Activated gamma-delta T cell treated with anti-CD3 and anti-CD28 coated beads, Interleukin-2, amount 50 U/mL, for 16 hours (primary cell): ENCODE measurements around the gene ALS2.
A peak's percentile ranks its signal among the peaks of the same experiment; 100 is the strongest.
"Not testable (repeated sequence)": the region's sequence is repeated elsewhere in the genome, so short reads cannot be mapped to it uniquely, and the experiment has no call there.

Source experiments
- DNase-seq: peaks from one replicate; pipeline ENCODE4 v3.0.0-alpha.2; 2020; ENCODE audit warnings: low read depth

ALS2 gene

GRCh38 chr2:201780674-201781493, at the start of gene ALS2:
ALS2 (minus strand) TSS chr2:201780933; CDS start chr2:201768885, 12,048 bp downstream.
- peak; percentile 90 for DNase-seq

GRCh38 chr2:201828220-201828619, 47.5 kb upstream of the ALS2 start:
- no peak for DNase-seq

GRCh38 chr2:201827621-201828020, 46.9 kb upstream of the ALS2 start:
- no peak for DNase-seq

- no peak for DNase-seq
Observed at GRCh38 chr2:201824212-201824611, 43.5 kb upstream of the ALS2 start.

- no peak for DNase-seq
Observed at GRCh38 chr2:201821080-201821479, 40.3 kb upstream of the ALS2 start.

GRCh38 chr2:201820383-201821007, 39.8 kb upstream of the ALS2 start:
- DNase-seq = no peak

- no peak for DNase-seq
Observed at GRCh38 chr2:201816657-201817575, 36.2 kb upstream of the ALS2 start.

GRCh38 chr2:201813996-201814760, 33.4 kb upstream of the ALS2 start:
- no peak for DNase-seq

GRCh38 chr2:201810604-201811003, 29.9 kb upstream of the ALS2 start:
- not testable (repeated sequence) for DNase-seq

- no peak for DNase-seq
Observed at GRCh38 chr2:201809633-201810032, 28.9 kb upstream of the ALS2 start.

- DNase-seq = no peak
Observed at GRCh38 chr2:201808027-201808426, 27.3 kb upstream of the ALS2 start.

GRCh38 chr2:201807452-201807999, 26.8 kb upstream of the ALS2 start:
- DNase-seq = no peak

- DNase-seq = no peak
Observed at GRCh38 chr2:201806442-201807170, 25.9 kb upstream of the ALS2 start, which contains the start of gene CDK15. CDK15 (plus strand) TSS chr2:201806537; CDS start chr2:201806665, 128 bp downstream.

GRCh38 chr2:201798914-201799285, 18.2 kb upstream of the ALS2 start:
- DNase-seq = not testable (repeated sequence)

GRCh38 chr2:201798252-201798913, 17.6 kb upstream of the ALS2 start:
- no peak for DNase-seq

GRCh38 chr2:201797175-201797840, 16.6 kb upstream of the ALS2 start:
- no peak for DNase-seq

- DNase-seq = no peak
Observed at GRCh38 chr2:201796478-201796865, 15.7 kb upstream of the ALS2 start.

GRCh38 chr2:201795607-201796477, 15.1 kb upstream of the ALS2 start:
- DNase-seq = no peak

GRCh38 chr2:201794294-201794693, 13.6 kb upstream of the ALS2 start:
- DNase-seq = no peak
